Hepatic stellate cell (primary cell): ENCODE measurements around the gene PLCG1.

ENCODE experiments used
- DNase-seq: peaks from one replicate; pipeline ENCODE4 v3.0.0; 2011; ENCODE audit warnings: low spot score

PLCG1 gene

DNA sequence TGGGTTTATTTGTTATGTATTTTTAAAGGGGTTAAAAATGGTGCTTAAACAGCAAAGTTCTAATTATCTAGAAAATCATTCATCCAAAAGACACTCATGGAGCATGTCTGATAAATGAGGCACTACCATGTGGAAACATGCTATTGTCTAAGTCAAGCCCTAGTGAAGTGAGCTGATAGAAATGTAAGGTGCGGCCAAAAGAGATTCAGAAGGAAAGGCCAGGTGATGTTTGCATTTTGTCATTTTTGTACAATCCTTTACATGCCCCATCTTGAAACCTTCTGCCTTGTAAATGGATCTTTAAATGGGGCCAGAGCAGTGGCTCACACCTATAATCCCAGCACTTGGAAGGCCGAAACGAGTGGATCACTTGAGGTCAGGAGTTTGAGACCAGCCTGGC is 77.3 kb downstream of the PLCG1 start:
- DNase-seq: no peak

- DNase-seq: no peak
Observed at GRCh38 chr20:41217422-41217821, 80.1 kb downstream of the PLCG1 start.

DNA sequence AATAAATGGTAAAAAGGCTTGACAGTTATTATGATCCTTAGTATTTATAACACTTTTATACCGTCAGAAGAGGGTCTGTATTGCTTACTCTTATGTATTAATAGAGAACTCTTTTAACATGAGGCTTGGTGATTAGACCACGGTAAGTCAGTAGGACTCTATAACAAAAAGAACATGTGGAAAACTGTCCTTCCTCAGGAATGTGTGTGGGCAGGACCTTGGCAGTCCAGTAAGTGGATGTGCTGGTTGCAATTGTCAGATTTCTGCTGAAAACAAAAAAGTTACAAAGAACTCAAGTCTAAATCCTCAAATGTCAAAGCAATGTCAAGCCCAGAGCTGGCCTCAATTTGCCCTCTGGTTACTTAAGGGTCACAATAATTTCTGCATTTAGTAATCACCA is 81.1 kb downstream of the PLCG1 start:
- peak; percentile 14 for DNase-seq

DNA sequence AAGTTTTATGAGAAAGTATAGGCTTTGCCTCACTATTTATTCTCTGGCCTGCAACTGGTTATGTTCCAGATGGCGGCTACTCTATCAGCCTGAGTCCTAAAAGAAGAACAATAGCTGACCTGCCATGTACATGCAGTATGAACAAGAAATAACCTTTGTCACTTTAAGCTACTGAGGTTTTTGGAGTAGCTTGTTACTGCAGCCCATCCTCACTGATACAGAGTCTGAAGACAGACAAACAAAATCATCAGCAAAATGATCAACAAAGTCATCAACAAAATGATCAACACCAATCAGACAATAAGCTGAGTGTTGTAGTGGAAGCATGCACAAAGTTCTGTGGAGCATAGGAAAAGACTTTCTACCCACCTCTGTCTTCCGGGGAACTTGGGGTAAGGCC is 82.5 kb downstream of the PLCG1 start:
- no peak for DNase-seq

DNA sequence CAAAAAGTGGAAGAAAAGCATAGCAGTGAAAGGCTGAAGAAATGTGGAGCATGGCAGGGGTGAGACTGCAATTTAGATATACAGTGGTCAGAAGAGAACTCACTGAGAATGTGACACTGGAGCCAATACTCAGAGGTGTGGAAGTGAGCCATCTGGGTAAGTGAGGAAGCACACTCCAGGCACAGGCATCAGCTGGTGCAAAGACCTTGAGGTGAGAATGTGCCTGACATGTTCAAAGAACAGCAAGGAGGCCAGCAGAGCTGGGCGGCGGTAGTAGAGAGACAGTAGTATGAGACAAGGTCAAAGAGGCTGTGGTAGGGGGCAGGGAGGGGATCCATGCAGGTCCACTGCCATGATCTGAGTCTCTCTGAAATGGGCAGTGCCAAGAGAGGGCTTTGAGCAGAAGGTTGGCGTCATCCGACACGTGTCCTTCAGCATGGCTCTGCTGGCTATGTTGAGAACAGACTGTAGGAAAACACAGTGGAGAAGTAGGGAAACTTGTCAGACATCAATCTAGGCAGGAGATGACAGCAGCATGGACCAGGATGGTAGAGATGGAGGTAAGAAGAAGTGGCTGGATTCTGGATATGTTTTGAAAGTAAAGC is 84.4 kb downstream of the PLCG1 start:
- no peak for DNase-seq

GRCh38 chr20:41222296-41222695 is 85.0 kb downstream of the PLCG1 start:
- DNase-seq: no peak

GRCh38 chr20:41222703-41223102 is 85.4 kb downstream of the PLCG1 start:
- no peak for DNase-seq

DNA sequence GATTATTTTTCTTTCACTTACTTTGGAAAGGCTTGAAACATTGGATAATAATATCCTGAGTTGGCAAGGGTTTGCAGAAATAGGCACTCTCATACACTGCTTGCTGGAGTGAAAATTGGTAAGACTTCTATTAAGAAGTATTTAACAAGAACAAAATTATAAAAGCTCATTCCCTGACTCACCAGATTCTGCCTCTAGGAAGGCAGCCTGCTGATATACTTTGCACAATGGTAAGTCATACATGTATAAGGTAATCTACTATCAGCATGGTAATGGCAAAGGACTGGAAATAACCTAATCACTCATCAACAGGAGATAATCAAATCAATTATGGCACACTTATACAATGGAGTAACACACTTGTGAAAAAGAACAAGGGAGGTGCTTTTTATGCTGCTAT is 85.8 kb downstream of the PLCG1 start:
- no peak for DNase-seq

- no peak for DNase-seq
Observed at GRCh38 chr20:41224281-41224680, 86.9 kb downstream of the PLCG1 start.

DNA sequence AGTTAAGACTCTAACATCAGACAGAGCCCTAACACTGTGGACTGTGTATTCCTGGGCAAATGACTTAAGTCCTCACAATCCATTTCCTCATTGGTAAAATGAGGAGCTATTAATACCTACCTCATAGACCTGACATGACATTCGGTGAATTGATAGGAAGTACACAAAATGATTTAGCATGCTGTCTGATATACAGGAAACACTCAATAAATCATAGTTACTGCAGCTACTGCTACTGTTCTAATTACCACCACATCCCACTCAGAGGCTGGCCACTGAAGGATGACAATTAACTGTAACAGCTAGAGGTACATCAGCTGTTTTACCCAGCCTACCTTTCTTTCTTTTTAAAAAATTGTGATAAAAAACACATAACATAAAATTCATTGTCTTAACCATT is 87.7 kb downstream of the PLCG1 start:
- DNase-seq: no peak

DNA sequence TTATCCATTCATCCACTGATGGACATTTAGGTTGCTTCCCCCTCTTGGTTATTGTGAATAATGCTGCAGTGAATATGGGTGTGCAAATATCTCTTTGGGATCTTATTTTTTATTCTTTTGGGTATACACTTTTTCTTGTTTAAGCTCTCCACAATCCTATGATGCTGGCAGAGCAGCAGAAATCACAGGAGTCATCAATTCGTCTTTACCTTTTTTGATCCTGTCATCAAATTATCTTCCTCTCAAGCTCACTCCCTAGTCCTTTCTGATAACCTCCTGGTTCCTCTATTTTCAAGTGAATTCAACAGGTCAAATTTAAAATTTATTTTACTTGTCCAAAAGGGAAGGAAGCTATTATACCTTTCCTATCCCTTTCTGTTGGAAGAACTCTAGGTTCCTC is 89.1 kb downstream of the PLCG1 start:
- DNase-seq: no peak
